ENCODE data around the gene DCTPP1. TPM values are rescaled to one million over a fixed set of nuclear protein-coding genes. Genes with fewer than 3 reads are reported as not detected.

DCTPP1 gene
- total RNA-seq, 2 donors from 2014 or later: 31.6 to 37.6 TPM

- Histone ChIP-seq H3K4me1 (replicated peaks) (no peaks in the 10 kb centered on the region), H3K27me3 (replicated peaks; ENCODE audit: insufficient read depth) (no peaks in the 10 kb centered on the region), H3K4me3 (no peak overlapping the region), H3K9me3 (no peaks in the 10 kb centered on the region), H3K36me3 (no peaks in the 10 kb centered on the region), H3K27ac (peak overlapping the region; percentile 32 to 57)
- DNase-seq (ENCODE audit: low spot score): peak; percentile 83
- TF ChIP-seq POLR2A (IDR thresholded peaks at IDR 0.05) (no peak), CTCF (IDR thresholded peaks at IDR 0.05) (no peak), POLR2AphosphoS5 (IDR thresholded peaks at IDR 0.05) (peak; percentile 89)
- intact Hi-C loops (cut with DNase I): no loop called here
- WGBS: 37% methylated on average over 3 of the region's 3 CpGs
Observed at GRCh38 chr16:30437511-30438046, 7.7 kb upstream of the DCTPP1 start.

- intact Hi-C loops (cut with DNase I): loop anchor here (5.0 kb wide), 2 partner anchors 92 to 197 kb away; partner anchors contain the start of gene ZNF768
- DNase-seq (ENCODE audit: low spot score): no peak
- H3K36me3 ChIP-seq: no peaks in the 10 kb centered on the region
- no peaks in the 10 kb centered on the region for H3K27me3 ChIP-seq (replicated peaks; ENCODE audit: insufficient read depth)
- H3K27ac ChIP-seq: no peak overlapping the region
- H3K9me3 ChIP-seq: no peaks in the 10 kb centered on the region
- H3K4me1 ChIP-seq (replicated peaks): no peaks in the 10 kb centered on the region
- no peak for TF ChIP-seq CTCF (IDR thresholded peaks at IDR 0.05)
- no peak for TF ChIP-seq POLR2A (IDR thresholded peaks at IDR 0.05)
- no peak for TF ChIP-seq POLR2AphosphoS5 (IDR thresholded peaks at IDR 0.05)
- no peak overlapping the region for H3K4me3 ChIP-seq
- 62% methylated on average over 4 of the region's 4 CpGs for WGBS
Observed at GRCh38 chr16:30434852-30435251, 5.0 kb upstream of the DCTPP1 start.

- intact Hi-C loops (cut with DNase I): loop anchor here (5.0 kb wide), 2 partner anchors 97 to 202 kb away; partner anchors contain the start of gene ZNF768
- WGBS: 48% methylated on average over 19 of the region's 19 CpGs
- no peaks in the 10 kb centered on the region for H3K36me3 ChIP-seq
- no peak for DNase-seq (ENCODE audit: low spot score)
- no peak for TF ChIP-seq POLR2A (IDR thresholded peaks at IDR 0.05)
- TF ChIP-seq POLR2AphosphoS5 (IDR thresholded peaks at IDR 0.05): no peak
- no peak for TF ChIP-seq CTCF (IDR thresholded peaks at IDR 0.05)
- H3K27me3 ChIP-seq (replicated peaks; ENCODE audit: insufficient read depth): no peaks in the 10 kb centered on the region
- peak overlapping the region; percentile 55 to 58 for H3K27ac ChIP-seq
- H3K4me1 ChIP-seq (replicated peaks): peaks cover 4% of the 10 kb centered on the region
- peak overlapping the region in 1 of 2 donors; percentile 61 for H3K4me3 ChIP-seq
- no peaks in the 10 kb centered on the region for H3K9me3 ChIP-seq
Observed at GRCh38 chr16:30430428-30430970, 669 bp upstream of the DCTPP1 start.

- 3% methylated on average over 11 of the region's 11 CpGs for WGBS
- H3K4me3 ChIP-seq: peak overlapping the region; percentile 58 to 61
- no peaks in the 10 kb centered on the region for H3K36me3 ChIP-seq
- H3K4me1 ChIP-seq (replicated peaks): peaks cover 4% of the 10 kb centered on the region
- TF ChIP-seq CTCF (IDR thresholded peaks at IDR 0.05) (no peak), POLR2AphosphoS5 (IDR thresholded peaks at IDR 0.05) (no peak), POLR2A (IDR thresholded peaks at IDR 0.05) (no peak)
- H3K27me3 ChIP-seq (replicated peaks; ENCODE audit: insufficient read depth): no peaks in the 10 kb centered on the region
- intact Hi-C loops (cut with DNase I): no loop called here
- no peak for DNase-seq (ENCODE audit: low spot score)
- peak overlapping the region; percentile 55 to 66 for H3K27ac ChIP-seq
- H3K9me3 ChIP-seq: no peaks in the 10 kb centered on the region
Observed at GRCh38 chr16:30429418-30429677, 482 bp downstream of the DCTPP1 start.

- WGBS: 97% methylated on average over 4 of the region's 4 CpGs
- no peak overlapping the region for H3K4me3 ChIP-seq
- no peaks in the 10 kb centered on the region for H3K36me3 ChIP-seq
- no peak overlapping the region for H3K27ac ChIP-seq
- no peak for TF ChIP-seq POLR2A (IDR thresholded peaks at IDR 0.05)
- TF ChIP-seq POLR2AphosphoS5 (IDR thresholded peaks at IDR 0.05): no peak
- TF ChIP-seq CTCF (IDR thresholded peaks at IDR 0.05): no peak
- H3K9me3 ChIP-seq: no peaks in the 10 kb centered on the region
- no peak for DNase-seq (ENCODE audit: low spot score)
- no peaks in the 10 kb centered on the region for H3K27me3 ChIP-seq (replicated peaks; ENCODE audit: insufficient read depth)
- peaks cover 4% of the 10 kb centered on the region for H3K4me1 ChIP-seq (replicated peaks)
- intact Hi-C loops (cut with DNase I): no loop called here
Observed at GRCh38 chr16:30428055-30428454, 1.8 kb downstream of the DCTPP1 start.
